ENCODE results near the gene PPARG.

PPARG gene

DNA sequence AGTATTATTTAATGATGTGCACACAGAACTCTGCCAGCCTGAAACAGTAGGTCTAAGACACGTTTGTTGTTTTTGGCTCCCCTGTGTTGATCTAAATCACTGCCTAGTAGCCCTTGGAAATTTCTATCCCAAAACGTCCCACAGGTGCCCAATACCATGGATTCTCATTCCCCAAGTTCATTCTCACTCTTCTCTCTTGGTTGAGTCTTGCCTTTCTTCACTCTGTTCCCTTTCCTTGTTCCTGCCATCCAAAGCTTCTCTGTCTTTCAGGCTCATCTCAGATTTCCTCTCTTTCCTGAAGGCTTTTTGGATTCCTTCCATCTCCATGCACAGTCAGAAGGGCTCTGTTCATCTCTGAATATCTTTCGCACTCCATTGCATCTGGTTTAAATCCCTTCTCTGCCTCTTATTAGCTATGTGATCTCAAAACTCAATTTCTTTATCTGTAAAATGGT is 54.2 kb downstream of the PPARG start:
- no peak for DNase-seq (ENCODE audit: low spot score)

DNA sequence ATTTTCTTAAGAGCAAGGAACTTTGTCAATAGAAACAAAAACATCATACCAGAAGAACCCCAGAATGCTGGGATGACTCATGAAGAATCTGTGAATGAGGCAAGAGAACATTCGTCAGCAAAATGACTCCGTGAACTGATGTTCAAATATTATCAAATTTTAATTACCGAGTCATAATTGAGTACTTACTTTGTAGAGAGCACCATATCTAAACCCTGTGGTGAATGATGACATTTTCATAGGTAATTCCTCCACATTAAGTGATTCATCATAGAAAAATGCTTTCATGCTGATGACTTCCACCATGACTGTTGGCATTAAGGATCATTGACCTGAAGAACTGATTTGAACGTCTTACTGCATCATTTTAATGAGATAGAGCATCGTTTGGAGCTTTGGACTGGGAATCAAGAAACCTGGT is 56.3 kb downstream of the PPARG start:
- peak; percentile 18 for DNase-seq (ENCODE audit: low spot score)

- no peak for DNase-seq (ENCODE audit: low spot score)
Observed at GRCh38 chr3:12345584-12346494, 57.0 kb downstream of the PPARG start.

GRCh38 chr3:12347301-12347700 is 58.4 kb downstream of the PPARG start:
- DNase-seq (ENCODE audit: low spot score): no peak

DNA sequence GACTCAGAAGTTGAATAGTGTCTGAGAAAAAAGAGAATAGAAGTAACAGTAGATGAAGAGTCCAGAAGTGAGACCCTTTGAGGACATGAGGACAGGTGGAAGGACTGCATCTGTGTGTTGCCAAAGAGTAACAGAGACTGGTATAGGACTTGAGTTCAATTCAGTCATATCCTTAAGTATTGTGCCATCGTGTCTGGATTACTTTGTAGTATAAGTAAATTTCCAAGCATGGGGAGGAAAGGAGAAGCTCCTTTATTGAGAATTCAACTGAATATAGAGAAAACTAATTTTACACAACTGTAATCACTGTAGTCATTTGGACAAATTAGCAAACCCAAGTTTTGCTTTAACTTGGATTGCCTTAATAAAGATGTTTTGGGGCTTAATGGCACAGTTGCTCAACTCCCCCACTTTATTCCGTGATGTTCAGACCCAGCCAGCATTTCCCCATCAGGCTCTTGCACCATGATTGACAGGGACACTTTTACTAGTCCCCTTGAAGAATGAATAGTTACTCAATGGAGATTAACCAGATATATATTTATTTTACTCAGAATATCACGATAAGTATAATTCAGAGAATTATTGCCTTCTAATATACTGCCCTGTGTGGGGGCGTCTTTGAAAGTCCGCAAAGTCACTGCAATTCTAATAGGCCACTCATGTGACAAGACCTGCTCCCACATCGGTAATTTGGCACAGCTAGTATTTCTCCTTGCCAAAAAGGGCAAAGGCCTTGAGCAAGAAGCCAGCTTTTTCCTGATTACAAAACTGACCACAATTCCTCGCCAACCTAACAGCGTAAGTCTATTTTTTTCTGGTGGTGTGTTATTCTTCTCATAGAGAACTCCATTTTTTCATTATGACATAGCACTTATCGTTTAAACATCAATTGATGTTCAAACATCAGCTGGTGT is 61.3 kb downstream of the PPARG start:
- DNase-seq (ENCODE audit: low spot score): no peak

DNA sequence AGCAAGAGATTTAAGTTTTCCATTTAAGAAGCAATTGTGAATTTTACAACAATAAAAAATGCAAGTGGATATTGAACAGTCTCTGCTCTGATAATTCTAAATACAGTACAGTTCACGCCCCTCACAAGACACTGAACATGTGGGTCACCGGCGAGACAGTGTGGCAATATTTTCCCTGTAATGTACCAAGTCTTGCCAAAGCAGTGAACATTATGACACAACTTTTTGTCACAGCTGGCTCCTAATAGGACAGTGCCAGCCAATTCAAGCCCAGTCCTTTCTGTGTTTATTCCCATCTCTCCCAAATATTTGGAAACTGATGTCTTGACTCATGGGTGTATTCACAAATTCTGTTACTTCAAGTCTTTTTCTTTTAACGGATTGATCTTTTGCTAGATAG is 62.3 kb downstream of the PPARG start:
- no peak for DNase-seq (ENCODE audit: low spot score)

DNA sequence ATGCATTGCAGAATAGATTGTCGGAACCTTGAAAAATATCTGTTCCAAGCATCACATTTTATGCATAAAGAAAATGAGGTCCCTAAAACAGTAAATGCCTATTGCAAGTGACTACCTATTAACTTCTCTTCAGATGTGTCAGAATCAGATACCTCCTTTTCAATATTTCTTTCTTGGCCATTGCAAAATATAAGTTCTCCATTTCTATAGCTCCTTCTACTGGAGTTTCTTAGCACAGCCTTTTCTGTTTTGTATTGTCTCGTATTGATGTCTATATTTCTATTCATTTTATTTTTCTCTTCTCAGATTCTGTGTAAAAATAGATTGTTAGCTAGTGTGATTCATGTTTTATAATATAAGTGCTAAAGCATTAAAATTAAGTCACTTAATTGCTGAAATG is 63.4 kb downstream of the PPARG start:
- DNase-seq (ENCODE audit: low spot score): no peak

DNA sequence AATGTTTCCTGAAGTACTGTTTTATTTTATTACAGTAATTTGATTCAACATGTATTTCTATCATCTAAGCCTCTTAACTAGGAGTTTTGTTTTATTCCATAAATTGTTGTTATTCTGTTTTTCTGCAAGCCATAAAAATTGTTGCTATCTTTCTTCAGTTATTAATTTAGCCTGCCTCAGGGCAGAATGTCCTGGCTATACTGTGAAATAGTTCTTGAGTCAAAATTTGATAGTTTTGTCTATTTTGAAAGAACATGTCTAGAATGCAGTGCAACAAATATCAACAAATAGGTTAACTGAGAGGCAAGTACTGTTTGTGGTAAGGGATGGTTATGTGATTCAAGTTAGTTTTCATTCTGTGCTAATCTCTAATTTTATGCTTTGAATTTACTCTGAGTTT is 63.9 kb downstream of the PPARG start:
- DNase-seq (ENCODE audit: low spot score): no peak

DNA sequence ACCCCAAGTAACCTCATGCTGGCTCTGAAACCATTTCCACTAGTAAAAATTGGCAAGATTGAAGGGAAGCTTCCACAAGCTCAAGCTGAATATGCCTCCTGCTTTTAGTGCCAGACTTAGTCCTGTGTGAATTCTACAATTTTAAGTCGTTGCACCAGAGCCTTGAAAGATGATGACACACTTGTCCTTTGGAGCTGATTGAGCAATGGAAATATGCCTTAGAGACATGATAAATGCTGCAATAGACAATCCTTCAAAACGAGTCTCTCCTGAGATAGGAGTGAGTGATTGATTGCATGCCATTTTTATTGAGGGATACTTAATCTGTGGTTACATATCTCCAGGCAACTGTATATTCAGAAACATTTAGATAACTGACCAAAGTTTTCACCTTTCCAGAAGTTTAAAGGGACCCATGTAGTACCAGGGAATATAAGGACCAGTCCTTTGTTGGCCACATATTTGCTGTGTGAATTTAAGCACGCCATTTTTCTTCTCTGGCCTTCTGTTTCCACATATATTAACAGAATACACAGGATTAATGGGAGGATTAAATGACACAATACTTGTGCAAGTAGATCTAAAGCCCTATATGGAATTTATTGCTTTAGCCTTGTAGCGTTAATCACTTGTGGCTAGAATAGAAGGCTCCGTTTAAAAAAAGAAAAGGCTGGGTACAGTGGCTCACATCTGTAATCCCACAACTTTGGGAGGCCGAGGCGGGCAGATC is 65.1 kb downstream of the PPARG start:
- no peak for DNase-seq (ENCODE audit: low spot score)

- DNase-seq (ENCODE audit: low spot score): no peak
Observed at GRCh38 chr3:12356175-12356574, 67.3 kb downstream of the PPARG start.

GRCh38 chr3:12356996-12357395 is 68.1 kb downstream of the PPARG start:
- DNase-seq (ENCODE audit: low spot score): no peak

- DNase-seq (ENCODE audit: low spot score): no peak
Observed at GRCh38 chr3:12357456-12357855, 68.6 kb downstream of the PPARG start.

- DNase-seq (ENCODE audit: low spot score): no peak
Observed at GRCh38 chr3:12363397-12364195, 74.7 kb downstream of the PPARG start.

DNA sequence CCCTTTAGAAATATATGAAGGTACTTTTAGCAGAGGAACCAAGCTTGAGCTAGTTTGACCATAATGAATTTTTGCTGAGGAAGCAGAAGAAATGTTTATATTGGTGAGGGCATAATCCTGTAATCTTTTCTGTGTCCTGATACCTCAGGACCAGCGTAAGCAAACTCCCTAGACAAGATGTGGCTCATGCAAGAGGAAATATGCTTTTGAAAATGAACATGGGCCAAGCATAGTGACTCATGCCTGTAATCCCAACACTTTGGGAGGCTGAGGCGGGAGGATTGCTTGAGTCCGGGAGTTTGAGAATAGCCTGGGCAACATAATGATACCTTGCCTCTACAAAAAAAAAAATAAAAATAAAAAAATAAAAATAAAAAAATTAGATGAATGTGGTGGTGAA is 78.5 kb downstream of the PPARG start:
- no peak for DNase-seq (ENCODE audit: low spot score)

DNA sequence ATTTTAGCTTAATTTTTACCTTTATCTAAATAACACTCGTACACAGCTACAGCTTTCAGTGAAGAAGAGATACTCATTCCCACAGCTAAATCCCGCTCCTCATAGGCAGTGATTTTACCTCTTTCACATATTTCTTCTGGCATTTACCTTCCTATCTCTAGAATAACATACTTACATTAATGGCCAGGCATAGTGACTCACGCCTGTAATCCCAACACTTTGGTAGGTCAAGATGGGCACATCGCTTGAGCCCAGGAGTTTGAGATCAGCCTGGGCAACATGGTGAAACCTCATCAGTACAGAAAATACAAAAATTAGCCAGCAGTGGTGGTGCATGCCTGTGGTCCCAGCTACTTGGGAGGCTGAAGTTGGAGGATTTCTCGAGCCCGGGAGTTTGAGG is 80.2 kb downstream of the PPARG start:
- DNase-seq (ENCODE audit: low spot score): no peak

GRCh38 chr3:12369598-12369997 is 80.7 kb downstream of the PPARG start:
- no peak for DNase-seq (ENCODE audit: low spot score)

GRCh38 chr3:12370758-12371157 is 81.9 kb downstream of the PPARG start:
- DNase-seq (ENCODE audit: low spot score): no peak

GRCh38 chr3:12371525-12372140 is 82.8 kb downstream of the PPARG start:
- no peak for DNase-seq (ENCODE audit: low spot score)

DNA sequence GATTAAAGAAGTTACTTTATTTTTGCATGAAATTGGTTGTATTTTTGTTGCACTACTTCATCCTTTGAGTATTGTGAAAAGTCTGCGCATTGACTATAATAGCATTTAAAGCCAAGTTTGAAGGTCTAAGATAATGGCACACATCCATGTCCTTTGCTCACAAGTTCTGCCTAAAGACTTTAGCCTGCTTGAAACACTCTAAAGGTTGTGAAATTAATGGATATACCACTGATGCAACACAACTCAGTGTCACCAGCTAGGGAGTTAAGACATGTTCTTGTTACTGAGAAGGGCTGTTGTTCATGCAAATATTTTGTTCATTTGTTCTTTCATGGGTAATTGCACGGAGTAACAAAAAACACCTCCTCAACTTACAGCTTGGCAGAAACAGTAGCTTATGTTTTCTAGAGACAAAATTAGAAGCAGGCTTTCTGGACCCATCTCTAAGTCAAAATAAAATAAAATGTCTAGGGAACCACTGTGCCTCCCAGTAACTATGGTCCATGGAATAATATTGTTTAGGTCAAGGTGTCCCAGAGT is 83.9 kb downstream of the PPARG start:
- DNase-seq (ENCODE audit: low spot score): no peak

DNA sequence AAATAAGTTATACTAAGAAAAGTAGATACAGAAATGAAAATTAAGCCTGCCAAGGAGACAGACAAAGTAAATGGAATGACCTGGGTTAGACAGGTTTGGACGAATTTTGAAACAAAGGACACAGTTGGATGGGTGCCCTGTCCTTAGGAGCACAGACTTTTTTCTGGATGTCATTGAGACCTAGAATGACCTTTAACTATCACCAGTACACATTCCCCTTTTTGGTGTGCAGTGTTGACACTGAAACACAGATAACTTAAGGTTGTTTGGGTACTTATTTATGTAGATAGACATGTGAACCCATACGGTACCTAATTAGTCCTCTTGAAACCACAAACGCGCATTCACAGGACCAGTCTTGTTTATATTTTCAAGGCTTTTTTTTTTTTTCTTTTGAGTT is 86.7 kb downstream of the PPARG start:
- no peak for DNase-seq (ENCODE audit: low spot score)
